HG03108 (cell line): ENCODE results near the gene IL9.
"Not testable (repeated sequence)": the region's sequence is repeated elsewhere in the genome, so short reads cannot be mapped to it uniquely, and the experiment has no call there.

ENCODE experiments used
- ATAC-seq: cut with Tn5 transposase; IDR thresholded peaks from one replicate; pipeline ENCODE4 v1.9.1; 2021; ENCODE audit warnings: moderate library complexity; ENCODE audit not compliant: unreplicated experiment

Gene IL9

GRCh38 chr5:135869935-135870334 is 25.7 kb downstream of the IL9 start:
- ATAC-seq: no peak

- no peak for ATAC-seq
Measured at GRCh38 chr5:135869276-135869675, 26.4 kb downstream of the IL9 start.

GRCh38 chr5:135868681-135869080 is 27.0 kb downstream of the IL9 start:
- ATAC-seq: no peak

- ATAC-seq: no peak
Measured at GRCh38 chr5:135867599-135867998, 28.0 kb downstream of the IL9 start.

- no peak for ATAC-seq
Measured at GRCh38 chr5:135866016-135866415, 29.6 kb downstream of the IL9 start.

- no peak for ATAC-seq
Measured at GRCh38 chr5:135864503-135865435, 30.9 kb downstream of the IL9 start.

- ATAC-seq: no peak
Measured at GRCh38 chr5:135862744-135863143, 32.9 kb downstream of the IL9 start.

- no peak for ATAC-seq
Measured at GRCh38 chr5:135862086-135862485, 33.6 kb downstream of the IL9 start.

- ATAC-seq: no peak
Measured at GRCh38 chr5:135861641-135862040, 34.0 kb downstream of the IL9 start.

GRCh38 chr5:135859641-135860040 is 36.0 kb downstream of the IL9 start:
- no peak for ATAC-seq

GRCh38 chr5:135859186-135859585 is 36.5 kb downstream of the IL9 start:
- ATAC-seq: not testable (repeated sequence)

- ATAC-seq: no peak
Measured at GRCh38 chr5:135857630-135858311, 37.9 kb downstream of the IL9 start.

- no peak for ATAC-seq
Measured at GRCh38 chr5:135851915-135852845, 43.5 kb downstream of the IL9 start.

GRCh38 chr5:135851186-135851914 is 44.3 kb downstream of the IL9 start:
- no peak for ATAC-seq

GRCh38 chr5:135850671-135851070 is 45.0 kb downstream of the IL9 start:
- ATAC-seq: no peak

GRCh38 chr5:135850231-135850630 is 45.4 kb downstream of the IL9 start:
- no peak for ATAC-seq

GRCh38 chr5:135847976-135848375 is 47.7 kb downstream of the IL9 start:
- no peak for ATAC-seq

- no peak for ATAC-seq
Measured at GRCh38 chr5:135846311-135846710, 49.3 kb downstream of the IL9 start.

- ATAC-seq: no peak
Measured at GRCh38 chr5:135843571-135844337, 51.9 kb downstream of the IL9 start.

GRCh38 chr5:135842737-135843136 is 52.9 kb downstream of the IL9 start:
- ATAC-seq: no peak
